ENCODE results near the gene ARID5A. TPM values are rescaled to one million over a fixed set of nuclear protein-coding genes. Genes with fewer than 3 reads are reported as not detected.

Gene ARID5A
- total RNA-seq, 1 experiment from 2014 or later: 5.4 TPM

DNA sequence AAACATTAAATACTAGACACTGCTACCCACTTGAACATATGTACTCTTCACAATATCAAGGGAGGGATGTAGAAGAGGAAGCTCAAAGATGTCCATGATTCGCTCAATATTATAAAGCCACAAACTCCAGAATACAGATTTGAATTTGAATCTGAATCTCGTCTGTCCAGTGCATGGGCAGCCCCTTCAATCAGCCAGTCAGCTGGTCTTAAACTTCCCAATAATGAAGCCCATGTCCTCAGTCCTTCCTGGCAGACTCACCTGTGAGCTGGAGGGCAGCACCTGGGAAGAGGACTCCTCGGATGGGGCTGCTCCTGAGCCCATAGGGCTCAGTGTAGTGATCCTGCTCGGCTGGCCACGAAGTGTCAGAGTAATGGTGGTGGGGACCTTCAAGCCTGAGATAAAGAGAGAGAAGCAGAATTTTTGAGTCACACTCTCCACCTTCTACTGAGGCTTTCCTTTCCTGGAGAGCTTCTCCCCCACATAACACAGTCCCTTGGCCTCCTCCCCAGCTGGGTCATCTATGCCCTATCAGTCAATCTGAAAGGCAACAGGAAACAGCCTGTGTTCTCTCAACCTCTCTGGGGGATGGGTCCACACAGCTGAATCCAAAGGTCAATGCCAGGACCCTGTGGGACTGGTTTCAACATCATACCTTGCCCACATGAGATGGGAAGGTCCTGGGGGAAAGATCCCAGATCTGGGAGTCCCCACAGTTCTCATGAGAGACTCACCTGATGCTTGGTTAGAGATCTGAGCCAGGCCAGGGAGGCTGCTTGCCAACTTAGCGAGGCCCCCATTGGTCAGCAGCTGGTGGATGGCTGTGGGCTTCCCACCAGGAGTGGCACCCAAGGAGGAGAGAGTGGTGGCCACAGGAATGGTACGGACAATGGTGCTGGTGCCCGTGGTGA is 65.1 kb downstream of the ARID5A start:
- no peak for DNase-seq (ENCODE audit: low read depth)

Other genes starting within 250 kb of the ARID5A start
- gene SNRNP200, start 231.2 kb upstream of the ARID5A start, total RNA-seq (2014; rRNA removed; shearing (Covaris generic)): 29.2 and 34.9 TPM in 2 replicates
- 2.4 and 2.7 TPM in 2 replicates for gene ITPRIPL1, start 211.4 kb upstream of the ARID5A start, total RNA-seq (2014; rRNA removed; shearing (Covaris generic))
- 56.2 and 66.9 TPM in 2 replicates for gene NCAPH, start 201.0 kb upstream of the ARID5A start, total RNA-seq (2014; rRNA removed; shearing (Covaris generic))
- gene NEURL3, start 31.4 kb upstream of the ARID5A start, total RNA-seq (2014; rRNA removed; shearing (Covaris generic)): 0.23 and 1.2 TPM in 2 replicates
- gene KANSL3, start 101.6 kb downstream of the ARID5A start, total RNA-seq (2014; rRNA removed; shearing (Covaris generic)): 22.1 and 26.6 TPM in 2 replicates
- 0.06 TPM in 1 of 2 replicates, not detected in the other for gene FER1L5, start 106.0 kb downstream of the ARID5A start, total RNA-seq (2014; rRNA removed; shearing (Covaris generic))
- gene LMAN2L, start 203.3 kb downstream of the ARID5A start, total RNA-seq (2014; rRNA removed; shearing (Covaris generic)): 33.0 and 33.9 TPM in 2 replicates
- gene CNNM4, start 224.2 kb downstream of the ARID5A start, total RNA-seq (2014; rRNA removed; shearing (Covaris generic)): 2.6 and 5.1 TPM in 2 replicates

All from Daoy (cell line).